Subcutaneous adipose tissue (tissue), 4 donors: ENCODE measurements around the gene CBX7. TPM values are rescaled to one million over a fixed set of nuclear protein-coding genes. Genes with fewer than 3 reads are reported as not detected.

Source experiments
- total RNA-seq, 4 donors: library from RNA; depleted of rRNA; stranded (reverse); fragments of >200 nt; gene quantifications; one replicate each; pipeline ENCODE4 v1.1.0, GENCODE V29; 2016
- TF ChIP-seq, protein P1 (sequence below): fragments of 450-650 bp; IDR thresholded peaks from one replicate; pipeline ENCODE4 v1.5.1; 2016; ENCODE audit warnings: low read depth, mild to moderate bottlenecking, control low read depth, antibody characterized with exemption, moderate library complexity

CBX7 gene
- total RNA-seq, 4 donors from 2014 or later: 37.4 to 74.2 (median 50.7) TPM

DNA sequence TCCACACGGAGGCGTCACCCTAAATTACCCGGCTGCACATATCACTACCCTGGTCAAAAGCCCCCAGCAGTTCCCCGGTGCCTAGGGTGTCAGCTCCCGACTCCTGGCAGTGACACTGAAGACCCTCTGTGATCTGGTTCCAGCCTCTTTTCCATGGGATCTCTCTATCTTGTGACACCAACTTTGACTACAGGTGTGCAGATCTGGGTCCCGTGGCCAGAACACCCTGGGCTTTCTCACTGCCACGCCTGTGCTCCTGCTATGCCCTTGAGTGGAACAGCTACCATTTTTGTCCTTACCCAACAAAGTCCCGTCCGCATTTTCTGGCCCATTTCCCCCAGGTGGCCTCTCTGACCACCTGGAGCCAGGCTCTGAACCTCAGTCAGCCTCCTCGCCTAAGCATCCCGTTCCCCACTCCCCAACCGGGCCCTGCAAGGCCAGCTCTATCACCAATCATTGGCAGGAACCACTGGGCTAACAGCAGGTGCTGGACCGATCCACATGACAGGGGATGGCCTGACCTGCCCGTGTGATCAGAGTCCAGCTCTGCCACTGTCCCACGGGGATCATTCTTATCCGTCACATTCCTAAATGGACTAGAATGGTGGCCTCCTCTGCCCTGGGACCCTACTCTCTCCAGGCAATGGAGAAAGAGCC is 20.7 kb upstream of the CBX7 start:
- TF ChIP-seq, protein P1, sequence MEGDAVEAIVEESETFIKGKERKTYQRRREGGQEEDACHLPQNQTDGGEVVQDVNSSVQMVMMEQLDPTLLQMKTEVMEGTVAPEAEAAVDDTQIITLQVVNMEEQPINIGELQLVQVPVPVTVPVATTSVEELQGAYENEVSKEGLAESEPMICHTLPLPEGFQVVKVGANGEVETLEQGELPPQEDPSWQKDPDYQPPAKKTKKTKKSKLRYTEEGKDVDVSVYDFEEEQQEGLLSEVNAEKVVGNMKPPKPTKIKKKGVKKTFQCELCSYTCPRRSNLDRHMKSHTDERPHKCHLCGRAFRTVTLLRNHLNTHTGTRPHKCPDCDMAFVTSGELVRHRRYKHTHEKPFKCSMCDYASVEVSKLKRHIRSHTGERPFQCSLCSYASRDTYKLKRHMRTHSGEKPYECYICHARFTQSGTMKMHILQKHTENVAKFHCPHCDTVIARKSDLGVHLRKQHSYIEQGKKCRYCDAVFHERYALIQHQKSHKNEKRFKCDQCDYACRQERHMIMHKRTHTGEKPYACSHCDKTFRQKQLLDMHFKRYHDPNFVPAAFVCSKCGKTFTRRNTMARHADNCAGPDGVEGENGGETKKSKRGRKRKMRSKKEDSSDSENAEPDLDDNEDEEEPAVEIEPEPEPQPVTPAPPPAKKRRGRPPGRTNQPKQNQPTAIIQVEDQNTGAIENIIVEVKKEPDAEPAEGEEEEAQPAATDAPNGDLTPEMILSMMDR: no peak

DNA sequence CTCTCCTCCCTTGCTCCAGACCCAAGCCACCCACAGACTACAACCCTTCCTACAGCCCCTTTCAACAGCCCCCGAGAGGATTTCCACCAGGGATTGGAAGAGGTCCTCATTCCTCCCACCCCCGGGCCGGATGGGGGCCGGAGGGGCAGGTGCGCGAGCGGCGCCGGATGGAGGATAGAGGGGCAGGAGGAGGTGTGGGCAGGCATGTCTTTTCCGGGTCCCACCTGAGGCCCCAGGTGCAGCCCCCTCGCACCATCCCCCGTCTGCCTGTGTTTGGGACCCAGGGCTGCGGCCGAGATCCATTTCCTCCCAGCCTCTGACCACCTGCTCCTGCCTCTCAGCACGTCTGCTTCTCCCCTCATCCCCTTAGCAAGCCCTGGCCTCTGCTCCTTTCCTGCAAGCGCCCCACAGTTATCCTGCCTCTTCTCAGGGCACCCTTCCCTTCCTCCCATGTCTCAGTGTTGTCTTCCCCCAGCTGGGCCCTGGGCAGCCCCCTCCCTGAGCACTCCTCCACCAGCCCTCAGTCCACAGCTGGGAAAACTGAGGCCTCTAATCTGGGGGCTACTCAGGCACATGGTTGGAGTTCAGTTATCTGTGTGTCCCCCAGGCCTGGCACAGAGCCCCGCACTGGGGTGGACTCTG is 19.3 kb upstream of the CBX7 start:
- TF ChIP-seq, protein P1: no peak

DNA sequence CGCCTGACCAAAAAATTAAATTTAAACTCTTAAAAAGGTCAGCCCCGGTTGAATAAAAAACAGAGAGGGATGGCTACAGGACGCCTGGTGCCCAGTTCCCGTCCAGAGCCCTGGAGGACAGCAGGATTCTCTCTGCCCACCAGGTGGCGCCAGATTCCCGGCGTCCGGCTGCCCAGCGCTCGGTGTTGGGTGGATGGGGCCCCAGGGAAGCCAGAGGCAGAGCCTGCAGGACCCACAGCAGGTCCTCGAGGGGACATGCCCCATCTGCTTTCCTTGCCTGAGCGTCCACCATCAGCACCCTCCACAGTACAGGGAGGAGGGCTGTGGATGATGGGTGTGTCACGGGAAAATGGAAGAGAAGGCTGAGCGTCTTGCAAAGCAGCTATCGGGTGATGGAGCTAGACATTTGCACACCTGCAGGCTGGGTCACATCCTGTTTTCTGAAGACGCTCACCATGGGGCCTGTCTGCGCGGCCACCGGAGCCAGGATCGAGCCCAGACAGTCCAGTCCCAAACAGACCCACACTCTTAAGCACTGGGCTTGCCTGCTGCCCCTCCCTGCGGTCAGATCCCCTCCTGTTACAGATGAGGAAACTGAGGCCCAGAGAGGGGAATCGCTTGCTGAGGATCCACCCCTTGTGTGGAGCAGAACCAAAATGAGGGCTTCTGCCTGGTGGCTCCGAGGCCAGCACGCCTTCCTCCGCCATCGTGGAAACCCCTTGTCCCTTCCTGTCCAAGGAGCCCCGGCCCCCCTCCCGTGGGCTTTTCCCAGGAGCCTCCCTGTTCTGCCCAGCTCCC is 18.5 kb upstream of the CBX7 start:
- TF ChIP-seq, protein P1: no peak

DNA sequence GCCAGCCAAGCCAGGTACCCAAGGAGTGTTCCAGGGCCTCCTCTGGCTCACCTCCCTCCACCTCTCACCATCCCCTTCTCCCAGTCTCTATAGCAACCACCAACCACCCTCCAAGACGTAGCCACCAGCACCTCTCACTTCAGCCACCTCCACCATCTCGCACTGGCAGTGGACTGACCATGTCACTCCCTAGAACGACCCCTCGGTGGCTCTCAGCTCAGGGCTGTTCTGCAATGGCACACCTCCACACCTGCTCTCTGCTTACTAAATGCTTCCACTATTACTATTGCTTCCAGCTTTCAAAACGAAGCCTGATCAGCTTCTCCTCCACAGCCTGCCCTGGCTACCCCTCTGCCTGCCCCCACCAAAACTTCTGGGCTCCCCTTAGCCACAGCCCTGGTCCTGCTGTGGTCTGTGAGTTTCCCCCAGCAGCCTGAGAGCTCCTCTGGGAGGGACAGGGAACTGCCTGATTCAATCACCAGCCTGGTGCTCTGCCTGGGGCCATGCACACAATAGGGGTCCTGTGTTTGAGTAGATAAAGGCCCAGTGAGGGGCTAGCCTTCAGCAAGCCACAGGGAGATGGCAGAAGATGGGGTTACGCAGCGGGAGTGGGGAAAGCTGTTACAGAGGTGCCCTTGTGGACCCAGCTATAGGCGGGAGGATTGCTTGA is 17.5 kb upstream of the CBX7 start:
- TF ChIP-seq, protein P1: no peak

DNA sequence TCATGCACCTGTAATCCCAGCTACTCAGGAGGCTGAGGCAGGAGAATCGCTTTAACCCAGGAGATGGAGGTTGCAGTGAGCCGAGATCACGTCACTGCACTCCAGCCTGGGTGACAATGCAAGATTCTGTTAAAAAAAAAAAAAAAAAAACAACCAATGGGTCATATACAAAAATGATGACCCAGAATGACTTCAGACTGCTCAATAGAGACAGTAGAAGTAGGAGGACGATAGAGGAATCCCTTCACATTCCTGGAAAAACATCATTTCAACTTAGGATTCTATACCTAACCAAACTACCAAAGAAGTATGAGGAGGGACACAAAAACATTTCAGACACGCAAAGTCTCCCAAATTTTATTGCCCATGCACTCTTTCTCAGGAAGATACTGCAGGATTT is 14.1 kb upstream of the CBX7 start:
- TF ChIP-seq, protein P1: no peak

DNA sequence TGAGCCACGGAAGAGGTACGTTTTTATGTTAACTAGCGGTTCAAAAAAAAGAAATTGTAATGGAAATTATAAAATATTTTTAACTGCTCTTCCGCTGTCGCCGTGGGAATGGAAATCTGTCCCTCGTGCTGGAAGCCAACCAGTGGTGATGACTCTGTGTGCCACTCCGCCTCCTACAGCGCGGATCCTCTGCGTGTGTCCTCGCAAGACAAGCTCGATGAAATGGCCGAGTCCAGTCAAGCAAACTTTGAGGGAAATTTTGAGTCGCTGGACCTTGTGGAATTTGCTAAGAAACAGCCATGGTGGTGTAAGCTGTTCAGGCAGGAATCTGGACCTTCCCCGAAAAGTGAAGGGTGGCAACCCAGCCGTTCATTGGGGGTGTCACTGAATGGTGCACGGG is 2.9 kb upstream of the CBX7 start:
- TF ChIP-seq, protein P1: no peak
